Smooth muscle cell (in vitro differentiated cells): Measurements from ENCODE around the gene TOB2. TPM values are rescaled to one million over a fixed set of nuclear protein-coding genes. Genes with fewer than 3 reads are reported as not detected.
A peak's percentile ranks its signal among the peaks of the same experiment; 100 is the strongest.

Source experiments
- DNase-seq: peaks from one replicate; lab custom pipeline; 2025; ENCODE audit not compliant: unreplicated experiment; lab: John Stamatoyannopoulos, UW
- H2AFZ ChIP-seq: fragments of 200-600 bp; sonication (generic); 2 replicates; pipeline ENCODE4 v1.6.0; 2016; ENCODE audit warnings: antibody characterized with exemption, low read depth, mild to moderate bottlenecking
- H3F3A ChIP-seq: fragments of 200-600 bp; sonication (generic); 2 replicates; pipeline ENCODE4 v1.6.0; 2017; ENCODE audit warnings: antibody characterized with exemption, low read depth
- H3K27ac ChIP-seq: fragments of 200-600 bp; sonication (generic); 2 replicates; pipeline ENCODE4 v1.5.1; 2016; ENCODE audit warnings: low read depth, mild to moderate bottlenecking
- H3K27me3 ChIP-seq: fragments of 200-600 bp; sonication (generic); 2 replicates; pipeline ENCODE4 v1.6.1; 2016; ENCODE audit warnings: low read depth, mild to moderate bottlenecking
- H3K36me3 ChIP-seq: fragments of 200-600 bp; sonication (generic); 2 replicates; pipeline ENCODE4 v1.5.1; 2016; ENCODE audit warnings: low read depth
- H3K4me1 ChIP-seq: fragments of 200-600 bp; sonication (generic); 2 replicates; pipeline ENCODE4 v1.5.1; 2016; ENCODE audit warnings: low read depth
- H3K4me2 ChIP-seq: fragments of 200-600 bp; sonication (generic); 2 replicates; pipeline ENCODE4 v1.6.0; 2016; ENCODE audit warnings: mild to moderate bottlenecking
- H3K4me3 ChIP-seq: fragments of 200-600 bp; sonication (generic); 2 replicates; pipeline ENCODE4 v1.5.1; 2016; ENCODE audit warnings: mild to moderate bottlenecking
- H3K79me2 ChIP-seq: fragments of 200-600 bp; sonication (generic); 2 replicates; pipeline ENCODE4 v1.6.0; 2016; ENCODE audit warnings: low read depth, mild to moderate bottlenecking
- H3K9ac ChIP-seq: fragments of 200-600 bp; sonication (generic); 2 replicates; pipeline ENCODE4 v1.6.0; 2016; ENCODE audit warnings: low read depth
- H3K9me3 ChIP-seq: fragments of 200-600 bp; sonication (generic); replicated peaks from 2 replicates; pipeline ENCODE4 v1.5.1; 2016; ENCODE audit warnings: low read depth
- H4K20me1 ChIP-seq: fragments of 200-600 bp; sonication (generic); 2 replicates; pipeline ENCODE4 v1.6.0; 2016; ENCODE audit warnings: low read depth
- WGBS: methylation state at CpG from one replicate; pipeline ENCODE4 v1.1.7; 2016; ENCODE audit warnings: low lambda C conversion rate; 5-methylcytosine and 5-hydroxymethylcytosine counted together
- polyA plus RNA-seq: library from polyadenylated mRNA; unstranded; fragments of >200 nt; fragmentation: Nextera tagmentation; extraction: Ambion mirVana; gene quantifications from 2 replicates; pipeline ENCODE4 v1.2.1, GENCODE V29; 2016
- total RNA-seq: library from RNA; depleted of rRNA; stranded (reverse); fragments of >200 nt; gene quantifications from 2 replicates; pipeline ENCODE4 v1.2.3, GENCODE V29; 2014
- TF ChIP-seq, protein P1 (sequence below): fragments of 200-600 bp; sonication (generic); IDR thresholded peaks from 2 replicates; pipeline ENCODE4 v1.5.1; 2017; ENCODE audit warnings: borderline replicate concordance, mild to moderate bottlenecking, antibody characterized with exemption; ENCODE audit not compliant: insufficient read depth, poor library complexity, severe bottlenecking

TOB2 gene
- total and polyA plus RNA-seq, 2 experiments from 2014 or later, result 19.7 to 27.0 TPM

DNA sequence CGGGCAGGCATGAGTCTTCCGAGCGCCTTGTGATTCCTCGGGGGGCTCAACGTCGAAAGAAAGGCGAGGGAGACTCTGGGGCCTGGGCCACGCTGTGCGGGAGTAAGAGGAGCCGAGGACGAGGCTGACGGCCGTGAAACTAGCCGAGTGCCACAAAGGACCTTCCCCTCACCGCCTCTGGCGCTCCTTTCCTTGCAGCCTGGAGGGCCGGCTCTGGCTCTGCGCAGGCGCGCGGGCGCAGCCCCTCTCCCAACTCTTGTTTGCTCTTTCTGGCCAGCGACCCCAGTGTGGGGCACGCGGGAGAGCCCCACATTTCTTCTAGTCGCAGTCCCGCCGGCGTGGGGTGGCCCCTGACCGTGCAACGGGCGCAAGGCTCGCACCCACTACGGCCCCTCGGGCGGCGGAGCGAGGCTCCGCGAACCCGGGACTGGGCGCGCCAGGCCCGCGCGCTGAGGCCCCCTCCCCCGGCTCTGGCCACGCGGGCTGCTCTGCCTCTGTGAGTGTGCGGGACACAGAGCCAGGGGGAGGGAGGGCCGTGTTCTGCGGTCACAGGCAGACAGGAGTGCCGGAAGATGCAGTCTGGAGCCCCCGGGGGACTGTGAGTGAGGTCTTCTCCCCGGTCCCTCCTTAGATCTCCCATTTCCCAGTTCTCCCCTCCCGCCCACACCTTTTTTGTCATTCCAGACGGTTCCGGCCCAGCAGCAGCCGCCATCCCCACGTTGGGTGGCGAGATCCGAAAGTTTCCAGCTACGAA is 1.0 kb upstream of the TOB2 start:
- Histone ChIP-seq H3K4me1 (peaks cover 8% of the 10 kb centered on the region), H4K20me1 (peaks cover 26% of the 10 kb centered on the region), H3F3A (peaks cover 5% of the 10 kb centered on the region), H3K4me3 (peak overlapping the region; percentile 89), H3K27me3 (no peaks in the 10 kb centered on the region), H3K9ac (peak overlapping the region; percentile 94), H3K9me3 (no peaks in the 10 kb centered on the region), H2AFZ (peak overlapping the region; percentile 59), H3K4me2 (peak overlapping the region; percentile 86), H3K79me2 (peaks cover 35% of the 10 kb centered on the region), H3K27ac (peak overlapping the region; percentile 97), H3K36me3 (no peaks in the 10 kb centered on the region)
- TF ChIP-seq, protein P1, sequence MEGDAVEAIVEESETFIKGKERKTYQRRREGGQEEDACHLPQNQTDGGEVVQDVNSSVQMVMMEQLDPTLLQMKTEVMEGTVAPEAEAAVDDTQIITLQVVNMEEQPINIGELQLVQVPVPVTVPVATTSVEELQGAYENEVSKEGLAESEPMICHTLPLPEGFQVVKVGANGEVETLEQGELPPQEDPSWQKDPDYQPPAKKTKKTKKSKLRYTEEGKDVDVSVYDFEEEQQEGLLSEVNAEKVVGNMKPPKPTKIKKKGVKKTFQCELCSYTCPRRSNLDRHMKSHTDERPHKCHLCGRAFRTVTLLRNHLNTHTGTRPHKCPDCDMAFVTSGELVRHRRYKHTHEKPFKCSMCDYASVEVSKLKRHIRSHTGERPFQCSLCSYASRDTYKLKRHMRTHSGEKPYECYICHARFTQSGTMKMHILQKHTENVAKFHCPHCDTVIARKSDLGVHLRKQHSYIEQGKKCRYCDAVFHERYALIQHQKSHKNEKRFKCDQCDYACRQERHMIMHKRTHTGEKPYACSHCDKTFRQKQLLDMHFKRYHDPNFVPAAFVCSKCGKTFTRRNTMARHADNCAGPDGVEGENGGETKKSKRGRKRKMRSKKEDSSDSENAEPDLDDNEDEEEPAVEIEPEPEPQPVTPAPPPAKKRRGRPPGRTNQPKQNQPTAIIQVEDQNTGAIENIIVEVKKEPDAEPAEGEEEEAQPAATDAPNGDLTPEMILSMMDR, result no peak
- under 1% methylated on average over 60 of the region's 63 CpGs for WGBS
- peak; percentile 61 for DNase-seq

GRCh38 chr22:41446057-41446501 is 522 bp downstream of the TOB2 start:
- Histone ChIP-seq H3K9ac (peak overlapping the region; percentile 94), H3K4me3 (peak overlapping the region; percentile 89), H3K79me2 (peaks cover 51% of the 10 kb centered on the region), H3K27me3 (no peaks in the 10 kb centered on the region), H3F3A (peaks cover 5% of the 10 kb centered on the region), H3K36me3 (no peaks in the 10 kb centered on the region), H3K4me2 (peak overlapping the region; percentile 86), H3K4me1 (peaks cover 11% of the 10 kb centered on the region), H4K20me1 (peaks cover 41% of the 10 kb centered on the region), H3K27ac (peak overlapping the region; percentile 73), H3K9me3 (no peaks in the 10 kb centered on the region), H2AFZ (no peak overlapping the region)
- no peak for DNase-seq
- 1% methylated on average over 23 of the region's 34 CpGs for WGBS
- TF ChIP-seq, protein P1, result no peak

DNA sequence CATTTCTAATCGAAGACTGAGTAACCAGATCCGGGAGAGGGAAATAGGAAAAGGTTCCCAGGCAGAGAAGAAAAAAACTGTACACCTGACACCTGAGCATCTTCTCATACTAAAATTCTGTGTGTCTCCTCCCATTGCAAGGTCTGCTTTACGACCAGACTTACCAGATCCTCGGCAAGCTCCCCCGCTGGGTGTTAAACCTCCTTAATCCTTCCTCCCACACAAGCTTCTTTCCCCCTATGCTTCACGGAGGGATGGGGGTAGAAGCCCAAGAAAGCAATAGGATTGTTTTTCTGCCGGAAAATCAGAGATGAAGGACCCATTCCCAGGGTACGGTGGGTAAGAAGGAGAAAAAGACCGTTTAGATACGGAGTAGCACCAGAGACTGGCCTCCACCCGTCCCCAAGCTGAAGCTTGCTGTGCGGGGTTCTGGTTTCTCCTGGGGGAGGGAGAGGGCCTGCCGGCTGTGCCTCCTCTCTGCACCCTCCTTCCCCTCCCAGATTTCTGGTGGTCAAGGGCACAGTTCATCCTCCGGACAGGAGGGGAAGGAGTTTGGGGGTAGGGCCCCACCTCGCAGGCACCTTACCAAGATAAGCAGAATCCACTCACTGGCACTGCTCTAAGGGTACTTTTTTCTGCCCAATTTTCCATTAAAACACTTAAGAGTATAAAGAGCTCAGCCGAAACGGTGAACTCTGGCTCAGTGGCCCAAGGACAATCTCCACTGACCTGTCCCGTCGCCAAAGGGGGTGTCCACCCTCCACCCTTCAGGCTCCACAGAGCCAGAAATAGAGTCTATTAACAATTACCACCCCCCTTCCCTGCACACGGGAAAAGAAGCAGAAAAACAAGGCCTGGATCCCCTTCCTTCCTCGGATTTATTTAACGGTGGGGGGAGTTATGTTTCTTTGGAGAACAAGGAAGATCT is 1.2 kb downstream of the TOB2 start:
- under 1% methylated on average over 22 of the region's 22 CpGs for WGBS
- Histone ChIP-seq H3K4me1 (peaks cover 11% of the 10 kb centered on the region), H2AFZ (no peak overlapping the region), H3K36me3 (no peaks in the 10 kb centered on the region), H4K20me1 (peaks cover 48% of the 10 kb centered on the region), H3K79me2 (peaks cover 58% of the 10 kb centered on the region), H3K9me3 (no peaks in the 10 kb centered on the region), H3F3A (peaks cover 5% of the 10 kb centered on the region), H3K9ac (peak overlapping the region; percentile 94), H3K27me3 (no peaks in the 10 kb centered on the region), H3K4me2 (peak overlapping the region; percentile 86), H3K27ac (peak overlapping the region; percentile 73), H3K4me3 (peak overlapping the region; percentile 89)
- no peak for DNase-seq
- TF ChIP-seq, protein P1, result no peak
